DOHH2 (cell line): ENCODE data around the gene CLCN2.
A peak's percentile ranks its signal among the peaks of the same experiment; 100 is the strongest.

Experiments
- H3F3A ChIP-seq: fragments of 200-600 bp; sonication (generic), shearing (Covaris generic); 2 replicates; pipeline ENCODE4 v1.6.0; 2016; ENCODE audit warnings: antibody characterized with exemption, mild to moderate bottlenecking; ENCODE audit not compliant: control insufficient read depth, insufficient read depth
- H3K27ac ChIP-seq: fragments of 200-600 bp; sonication (generic); 2 replicates; pipeline ENCODE4 v1.5.1; 2014; ENCODE audit warnings: low read depth, mild to moderate bottlenecking, low read length, moderate library complexity
- H3K27me3 ChIP-seq: fragments of 200-600 bp; sonication (generic); 2 replicates; pipeline ENCODE4 v1.6.1; 2014; ENCODE audit warnings: mild to moderate bottlenecking, low read length, mixed read lengths; ENCODE audit not compliant: control insufficient read depth
- H3K36me3 ChIP-seq: fragments of 200-600 bp; sonication (generic); 2 replicates; pipeline ENCODE4 v1.6.1; 2014; ENCODE audit warnings: mild to moderate bottlenecking, low read length, moderate library complexity, mixed read lengths; ENCODE audit not compliant: control insufficient read depth
- H3K4me1 ChIP-seq: fragments of 200-600 bp; sonication (generic); 2 replicates; pipeline ENCODE4 v1.6.1; 2014; ENCODE audit warnings: mild to moderate bottlenecking, low read length, mixed read lengths; ENCODE audit not compliant: control insufficient read depth
- H3K4me2 ChIP-seq: fragments of 200-600 bp; sonication (generic); 2 replicates; pipeline ENCODE4 v1.6.0; 2014; ENCODE audit warnings: mild to moderate bottlenecking, low read length, moderate library complexity
- H3K4me3 ChIP-seq: fragments of 200-600 bp; sonication (generic); 2 replicates; pipeline ENCODE4 v1.5.1; 2014; ENCODE audit warnings: mild to moderate bottlenecking, low read length, mixed read lengths
- H3K79me2 ChIP-seq: fragments of 200-600 bp; sonication (generic); 2 replicates; pipeline ENCODE4 v1.6.1; 2014; ENCODE audit warnings: mild to moderate bottlenecking, low read length, mixed read lengths; ENCODE audit not compliant: control insufficient read depth
- H3K9me2 ChIP-seq: fragments of 200-600 bp; sonication (generic); replicated peaks from 2 replicates; pipeline ENCODE4 v1.6.1; 2014; ENCODE audit warnings: mild to moderate bottlenecking, low read length, mixed read lengths; ENCODE audit not compliant: control insufficient read depth
- H3K9me3 ChIP-seq: fragments of 200-600 bp; sonication (generic); 2 replicates; pipeline ENCODE4 v1.6.1; 2014; ENCODE audit warnings: antibody characterized with exemption, low read length, mixed read lengths; ENCODE audit not compliant: control insufficient read depth, insufficient read depth
- H4K20me1 ChIP-seq: fragments of 200-600 bp; sonication (generic); 2 replicates; pipeline ENCODE4 v1.6.0; 2014; ENCODE audit warnings: low read depth, mild to moderate bottlenecking, antibody characterized with exemption, low read length, moderate library complexity; ENCODE audit not compliant: control insufficient read depth, insufficient read depth
- CTCF ChIP-seq: fragments of 200-600 bp; sonication (generic); IDR thresholded peaks from one replicate; pipeline ENCODE4 v1.5.1; 2014; ENCODE audit warnings: antibody characterized with exemption, mild to moderate bottlenecking, low read depth, low read length; ENCODE audit not compliant: poor library complexity, severe bottlenecking
- EZH2phosphoT487 ChIP-seq: fragments of 200-600 bp; sonication (generic); IDR thresholded peaks from 2 replicates; pipeline ENCODE4 v1.6.1; 2017; ENCODE audit warnings: borderline replicate concordance, mild to moderate bottlenecking, antibody characterized with exemption, low read length, moderate library complexity, mixed read lengths

CLCN2 gene

GRCh38 chr3:184355261-184356040 lies 6.0 kb downstream of the CLCN2 start:
- H3K79me2 ChIP-seq, result no peaks in the 10 kb centered on the region
- TF ChIP-seq EZH2phosphoT487, result no peak
- TF ChIP-seq CTCF, result no peak
- H3K36me3 ChIP-seq, result no peaks in the 10 kb centered on the region
- H3K4me3 ChIP-seq, result no peak overlapping the region
- no peaks in the 10 kb centered on the region for H3F3A ChIP-seq
- peaks cover 4% of the 10 kb centered on the region for H3K4me1 ChIP-seq
- H3K4me2 ChIP-seq, result no peak overlapping the region
- no peaks in the 10 kb centered on the region for H3K27me3 ChIP-seq
- H3K9me3 ChIP-seq, result no peaks in the 10 kb centered on the region
- no peaks in the 10 kb centered on the region for H4K20me1 ChIP-seq
- H3K9me2 ChIP-seq, result no peaks in the 10 kb centered on the region
- no peak overlapping the region for H3K27ac ChIP-seq

GRCh38 chr3:184354754-184355153 lies 6.7 kb downstream of the CLCN2 start:
- Histone ChIP-seq H3K9me3 (no peaks in the 10 kb centered on the region), H3K27ac (no peak overlapping the region), H3K4me3 (no peak overlapping the region), H3K4me2 (no peak overlapping the region), H4K20me1 (no peaks in the 10 kb centered on the region), H3K4me1 (peaks cover 3% of the 10 kb centered on the region; the same call in 1 of the 2 replicates), H3F3A (no peaks in the 10 kb centered on the region), H3K9me2 (no peaks in the 10 kb centered on the region), H3K79me2 (no peaks in the 10 kb centered on the region), H3K27me3 (no peaks in the 10 kb centered on the region), H3K36me3 (no peaks in the 10 kb centered on the region)
- TF ChIP-seq EZH2phosphoT487 (no peak), CTCF (no peak)

- Histone ChIP-seq H3K27me3 (no peaks in the 10 kb centered on the region), H3K9me2 (no peaks in the 10 kb centered on the region), H4K20me1 (no peaks in the 10 kb centered on the region), H3K4me2 (no peak overlapping the region), H3K36me3 (no peaks in the 10 kb centered on the region), H3K27ac (no peak overlapping the region), H3K4me1 (peaks cover 3% of the 10 kb centered on the region; the same call in 1 of the 2 replicates), H3K79me2 (no peaks in the 10 kb centered on the region), H3K4me3 (no peak overlapping the region), H3K9me3 (no peaks in the 10 kb centered on the region), H3F3A (no peaks in the 10 kb centered on the region)
- TF ChIP-seq EZH2phosphoT487, result no peak
- peak; percentile 94 for TF ChIP-seq CTCF
Measured at GRCh38 chr3:184354121-184354728, 7.2 kb downstream of the CLCN2 start.
